ENCODE measurements around the gene CACNB3. TPM values are rescaled to one million over a fixed set of nuclear protein-coding genes. Genes with fewer than 3 reads are reported as not detected.

The CACNB3 gene
- polyA plus RNA-seq, 1 donor from 2014 or later = 123 TPM

DNA sequence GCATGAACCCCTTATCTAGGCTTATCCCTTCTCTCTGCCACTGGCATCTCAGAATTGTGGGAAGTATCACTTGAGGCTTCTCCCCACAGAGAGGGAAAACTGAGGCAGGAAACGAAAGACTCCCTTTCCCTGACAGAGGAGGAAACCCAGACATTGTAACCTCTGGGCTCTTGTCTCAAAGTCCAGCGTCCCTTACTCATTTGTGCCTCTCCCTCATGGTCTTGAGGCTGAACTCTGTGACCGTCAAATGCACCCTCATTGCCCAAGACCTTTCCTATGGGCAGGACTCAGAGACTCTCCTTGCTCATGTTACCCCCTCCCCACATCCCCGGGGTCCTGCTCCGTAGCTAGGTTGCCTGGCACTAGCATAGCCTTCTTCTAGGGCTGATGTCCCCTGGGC is 3.8 kb downstream of the CACNB3 start:
- H3K36me3 ChIP-seq (ENCODE audit: insufficient read depth, low read length) = no peaks in the 10 kb centered on the region

DNA sequence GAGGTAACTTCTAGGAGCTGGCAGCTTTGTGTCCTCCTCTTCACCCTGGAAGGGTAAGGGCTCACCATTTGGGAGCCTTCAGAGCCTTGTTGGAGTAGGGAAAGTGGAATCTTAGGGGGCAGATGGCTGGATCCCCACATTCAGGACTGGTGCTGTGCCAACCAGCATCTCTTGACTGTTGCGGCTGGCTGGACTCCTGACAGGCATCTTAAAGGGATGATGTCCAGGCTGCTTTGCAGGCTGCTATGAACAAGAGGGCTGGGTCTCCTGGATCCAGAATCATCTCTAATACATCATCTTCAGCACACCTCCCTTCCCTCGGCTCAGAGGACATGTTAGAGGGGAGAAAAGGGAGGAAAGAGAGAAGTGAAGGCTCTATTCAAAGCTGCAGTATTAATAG is 4.4 kb downstream of the CACNB3 start:
- TF ChIP-seq RAD21 (conservative IDR thresholded peaks at IDR 0.05) (no peak), MXI1 (conservative IDR thresholded peaks at IDR 0.05; ENCODE audit: poor library complexity, severe bottlenecking) (no peak), EZH2 (IDR thresholded peaks at IDR 0.05; ENCODE audit: borderline replicate concordance, insufficient read depth, low read length, poor library complexity, severe bottlenecking) (no peak), TAF1 (IDR thresholded peaks at IDR 0.05; ENCODE audit: low read depth) (no peak), POLR2AphosphoS5 (IDR thresholded peaks at IDR 0.05) (no peak), EP300 (conservative IDR thresholded peaks at IDR 0.05; ENCODE audit: poor library complexity, severe bottlenecking) (no peak)
- TF ChIP-seq, protein P1, sequence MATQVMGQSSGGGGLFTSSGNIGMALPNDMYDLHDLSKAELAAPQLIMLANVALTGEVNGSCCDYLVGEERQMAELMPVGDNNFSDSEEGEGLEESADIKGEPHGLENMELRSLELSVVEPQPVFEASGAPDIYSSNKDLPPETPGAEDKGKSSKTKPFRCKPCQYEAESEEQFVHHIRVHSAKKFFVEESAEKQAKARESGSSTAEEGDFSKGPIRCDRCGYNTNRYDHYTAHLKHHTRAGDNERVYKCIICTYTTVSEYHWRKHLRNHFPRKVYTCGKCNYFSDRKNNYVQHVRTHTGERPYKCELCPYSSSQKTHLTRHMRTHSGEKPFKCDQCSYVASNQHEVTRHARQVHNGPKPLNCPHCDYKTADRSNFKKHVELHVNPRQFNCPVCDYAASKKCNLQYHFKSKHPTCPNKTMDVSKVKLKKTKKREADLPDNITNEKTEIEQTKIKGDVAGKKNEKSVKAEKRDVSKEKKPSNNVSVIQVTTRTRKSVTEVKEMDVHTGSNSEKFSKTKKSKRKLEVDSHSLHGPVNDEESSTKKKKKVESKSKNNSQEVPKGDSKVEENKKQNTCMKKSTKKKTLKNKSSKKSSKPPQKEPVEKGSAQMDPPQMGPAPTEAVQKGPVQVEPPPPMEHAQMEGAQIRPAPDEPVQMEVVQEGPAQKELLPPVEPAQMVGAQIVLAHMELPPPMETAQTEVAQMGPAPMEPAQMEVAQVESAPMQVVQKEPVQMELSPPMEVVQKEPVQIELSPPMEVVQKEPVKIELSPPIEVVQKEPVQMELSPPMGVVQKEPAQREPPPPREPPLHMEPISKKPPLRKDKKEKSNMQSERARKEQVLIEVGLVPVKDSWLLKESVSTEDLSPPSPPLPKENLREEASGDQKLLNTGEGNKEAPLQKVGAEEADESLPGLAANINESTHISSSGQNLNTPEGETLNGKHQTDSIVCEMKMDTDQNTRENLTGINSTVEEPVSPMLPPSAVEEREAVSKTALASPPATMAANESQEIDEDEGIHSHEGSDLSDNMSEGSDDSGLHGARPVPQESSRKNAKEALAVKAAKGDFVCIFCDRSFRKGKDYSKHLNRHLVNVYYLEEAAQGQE (IDR thresholded peaks at IDR 0.05; ENCODE audit: borderline replicate concordance) = no peak
- TF ChIP-seq, protein P2, sequence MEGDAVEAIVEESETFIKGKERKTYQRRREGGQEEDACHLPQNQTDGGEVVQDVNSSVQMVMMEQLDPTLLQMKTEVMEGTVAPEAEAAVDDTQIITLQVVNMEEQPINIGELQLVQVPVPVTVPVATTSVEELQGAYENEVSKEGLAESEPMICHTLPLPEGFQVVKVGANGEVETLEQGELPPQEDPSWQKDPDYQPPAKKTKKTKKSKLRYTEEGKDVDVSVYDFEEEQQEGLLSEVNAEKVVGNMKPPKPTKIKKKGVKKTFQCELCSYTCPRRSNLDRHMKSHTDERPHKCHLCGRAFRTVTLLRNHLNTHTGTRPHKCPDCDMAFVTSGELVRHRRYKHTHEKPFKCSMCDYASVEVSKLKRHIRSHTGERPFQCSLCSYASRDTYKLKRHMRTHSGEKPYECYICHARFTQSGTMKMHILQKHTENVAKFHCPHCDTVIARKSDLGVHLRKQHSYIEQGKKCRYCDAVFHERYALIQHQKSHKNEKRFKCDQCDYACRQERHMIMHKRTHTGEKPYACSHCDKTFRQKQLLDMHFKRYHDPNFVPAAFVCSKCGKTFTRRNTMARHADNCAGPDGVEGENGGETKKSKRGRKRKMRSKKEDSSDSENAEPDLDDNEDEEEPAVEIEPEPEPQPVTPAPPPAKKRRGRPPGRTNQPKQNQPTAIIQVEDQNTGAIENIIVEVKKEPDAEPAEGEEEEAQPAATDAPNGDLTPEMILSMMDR (IDR thresholded peaks at IDR 0.05; ENCODE audit: poor library complexity, severe bottlenecking) = no peak

More for the DNA sequence above, 3.8 kb downstream of the CACNB3 start:
- no peaks in the 10 kb centered on the region for H3K27me3 ChIP-seq (ENCODE audit: insufficient read depth, low read depth, low read length)
- H2AFZ ChIP-seq (ENCODE audit: low read depth, low read length) = no peak overlapping the region
- TF ChIP-seq EZH2 (IDR thresholded peaks at IDR 0.05; ENCODE audit: borderline replicate concordance, insufficient read depth, low read length, poor library complexity, severe bottlenecking) (no peak), EP300 (conservative IDR thresholded peaks at IDR 0.05; ENCODE audit: poor library complexity, severe bottlenecking) (no peak), MXI1 (conservative IDR thresholded peaks at IDR 0.05; ENCODE audit: poor library complexity, severe bottlenecking) (no peak), RAD21 (conservative IDR thresholded peaks at IDR 0.05) (no peak), TAF1 (IDR thresholded peaks at IDR 0.05; ENCODE audit: low read depth) (no peak), SMC3 (conservative IDR thresholded peaks at IDR 0.05; ENCODE audit: poor library complexity) (no peak), POLR2AphosphoS5 (IDR thresholded peaks at IDR 0.05) (no peak)
- TF ChIP-seq, protein P1 (IDR thresholded peaks at IDR 0.05; ENCODE audit: borderline replicate concordance) = no peak
- TF ChIP-seq, protein P2 (IDR thresholded peaks at IDR 0.05; ENCODE audit: poor library complexity, severe bottlenecking) = no peak
- peaks cover 34% of the 10 kb centered on the region for H3K79me2 ChIP-seq (replicated peaks; ENCODE audit: insufficient read depth, low read length)
- H3K9ac ChIP-seq (ENCODE audit: low read length) = no peak overlapping the region
- peaks cover 3% of the 10 kb centered on the region for H4K20me1 ChIP-seq (ENCODE audit: insufficient read depth)
- H3F3A ChIP-seq (ENCODE audit: insufficient read depth, low read length, poor library complexity, severe bottlenecking) = no peaks in the 10 kb centered on the region
- H3K4me2 ChIP-seq (ENCODE audit: low read length) = no peak overlapping the region
- H3K9me2 ChIP-seq (ENCODE audit: insufficient read depth, low read length) = no peaks in the 10 kb centered on the region
- H3K27ac ChIP-seq (ENCODE audit: low read length) = no peak overlapping the region
- H3K9me3 ChIP-seq (ENCODE audit: low read length) = no peaks in the 10 kb centered on the region
- H3K4me3 ChIP-seq (ENCODE audit: low read length) = no peak overlapping the region

More for the DNA sequence above, 4.4 kb downstream of the CACNB3 start:
- Histone ChIP-seq H3K27ac (ENCODE audit: low read length) (no peak overlapping the region), H3K4me2 (ENCODE audit: low read length) (no peak overlapping the region), H3K79me2 (replicated peaks; ENCODE audit: insufficient read depth, low read length) (peaks cover 28% of the 10 kb centered on the region), H2AFZ (ENCODE audit: low read depth, low read length) (no peak overlapping the region), H3K27me3 (ENCODE audit: insufficient read depth, low read depth, low read length) (no peaks in the 10 kb centered on the region), H3K9ac (ENCODE audit: low read length) (no peak overlapping the region), H3F3A (ENCODE audit: insufficient read depth, low read length, poor library complexity, severe bottlenecking) (no peaks in the 10 kb centered on the region), H4K20me1 (ENCODE audit: insufficient read depth) (peaks cover 3% of the 10 kb centered on the region), H3K9me3 (ENCODE audit: low read length) (no peaks in the 10 kb centered on the region), H3K36me3 (ENCODE audit: insufficient read depth, low read length) (no peaks in the 10 kb centered on the region), H3K4me3 (ENCODE audit: low read length) (no peak overlapping the region), H3K9me2 (ENCODE audit: insufficient read depth, low read length) (no peaks in the 10 kb centered on the region)

Measured in neural cell (in vitro differentiated cells).